ENCODE data around the gene MANSC1. TPM values are rescaled to one million over a fixed set of nuclear protein-coding genes. Genes with fewer than 3 reads are reported as not detected.

Gene MANSC1
- total and polyA plus RNA-seq, 9 donors, result 4.2 to 13.9 (median 10.6) TPM

GRCh38 chr12:12384571-12385340 is 34.7 kb upstream of the MANSC1 start:
- Histone ChIP-seq H3K27ac (ENCODE audit: low read length) (no peak overlapping the region), H3K9me3 (replicated peaks; ENCODE audit: control insufficient read depth, low read depth, low read length) (no peaks in the 10 kb centered on the region), H3K36me3 (ENCODE audit: control insufficient read depth, insufficient read depth, low read length) (peaks cover 3% of the 10 kb centered on the region), H3K4me3 (ENCODE audit: low read length) (no peak overlapping the region), H3K27me3 (ENCODE audit: control insufficient read depth, insufficient read depth, low read length) (no peaks in the 10 kb centered on the region), H3K4me1 (ENCODE audit: control insufficient read depth, insufficient read depth, low read length) (no peaks in the 10 kb centered on the region)
- WGBS (ENCODE audit: insufficient coverage), result 69% methylated on average over 4 of the region's 7 CpGs
- no peak for DNase-seq

GRCh38 chr12:12381982-12382381 is 31.9 kb upstream of the MANSC1 start:
- DNase-seq, result no peak
- H3K27me3 ChIP-seq (ENCODE audit: control insufficient read depth, insufficient read depth, low read length), result no peaks in the 10 kb centered on the region
- WGBS (ENCODE audit: insufficient coverage), result 78% methylated on average over 1 of the region's 3 CpGs

GRCh38 chr12:12380949-12381593 is 31.0 kb upstream of the MANSC1 start:
- H3K27ac ChIP-seq (ENCODE audit: low read length), result no peak overlapping the region

More at GRCh38 chr12:12381982-12382381, 31.9 kb upstream of the MANSC1 start:
- Histone ChIP-seq H3K36me3 (ENCODE audit: control insufficient read depth, insufficient read depth, low read length) (peaks cover 3% of the 10 kb centered on the region), H3K9me3 (replicated peaks; ENCODE audit: control insufficient read depth, low read depth, low read length) (no peaks in the 10 kb centered on the region), H3K4me1 (ENCODE audit: control insufficient read depth, insufficient read depth, low read length) (no peaks in the 10 kb centered on the region), H3K27ac (ENCODE audit: low read length) (no peak overlapping the region), H3K4me3 (ENCODE audit: low read length) (no peak overlapping the region)

GRCh38 chr12:12379831-12380730 is 30.0 kb upstream of the MANSC1 start:
- Histone ChIP-seq H3K27me3 (ENCODE audit: control insufficient read depth, insufficient read depth, low read length) (no peaks in the 10 kb centered on the region), H3K27ac (ENCODE audit: low read length) (no peak overlapping the region), H3K9me3 (replicated peaks; ENCODE audit: control insufficient read depth, low read depth, low read length) (no peaks in the 10 kb centered on the region), H3K4me1 (ENCODE audit: control insufficient read depth, insufficient read depth, low read length) (no peaks in the 10 kb centered on the region), H3K36me3 (ENCODE audit: control insufficient read depth, insufficient read depth, low read length) (peaks cover 3% of the 10 kb centered on the region), H3K4me3 (ENCODE audit: low read length) (no peak overlapping the region)
- no CpG with 5 or more reads among the region's 4 CpGs for WGBS (ENCODE audit: insufficient coverage)
- no peak for DNase-seq

More at GRCh38 chr12:12380949-12381593, 31.0 kb upstream of the MANSC1 start:
- H3K9me3 ChIP-seq (replicated peaks; ENCODE audit: control insufficient read depth, low read depth, low read length), result no peaks in the 10 kb centered on the region
- H3K4me3 ChIP-seq (ENCODE audit: low read length), result no peak overlapping the region
- no peaks in the 10 kb centered on the region for H3K27me3 ChIP-seq (ENCODE audit: control insufficient read depth, insufficient read depth, low read length)
- WGBS (ENCODE audit: insufficient coverage), result no CpG with 5 or more reads among the region's 6 CpGs
- no peaks in the 10 kb centered on the region for H3K4me1 ChIP-seq (ENCODE audit: control insufficient read depth, insufficient read depth, low read length)
- no peak for DNase-seq
- H3K36me3 ChIP-seq (ENCODE audit: control insufficient read depth, insufficient read depth, low read length), result peaks cover 3% of the 10 kb centered on the region

- Histone ChIP-seq H3K36me3 (ENCODE audit: control insufficient read depth, insufficient read depth, low read length) (peaks cover 3% of the 10 kb centered on the region), H3K4me1 (ENCODE audit: control insufficient read depth, insufficient read depth, low read length) (no peaks in the 10 kb centered on the region), H3K27me3 (ENCODE audit: control insufficient read depth, insufficient read depth, low read length) (no peaks in the 10 kb centered on the region), H3K9me3 (replicated peaks; ENCODE audit: control insufficient read depth, low read depth, low read length) (no peaks in the 10 kb centered on the region), H3K27ac (ENCODE audit: low read length) (no peak overlapping the region), H3K4me3 (ENCODE audit: low read length) (no peak overlapping the region)
- DNase-seq, result no peak
- no CpG with 5 or more reads among the region's 2 CpGs for WGBS (ENCODE audit: insufficient coverage)
Measured at GRCh38 chr12:12378616-12379015, 28.6 kb upstream of the MANSC1 start.

- 95% methylated on average over 4 of the region's 12 CpGs for WGBS (ENCODE audit: insufficient coverage)
- DNase-seq, result peak; percentile 91
- no peak overlapping the region for H3K27ac ChIP-seq (ENCODE audit: low read length)
Measured at GRCh38 chr12:12376646-12377448, 26.8 kb upstream of the MANSC1 start.

GRCh38 chr12:12372946-12373722 is 23.1 kb upstream of the MANSC1 start:
- H3K27me3 ChIP-seq (ENCODE audit: control insufficient read depth, insufficient read depth, low read length), result no peaks in the 10 kb centered on the region
- H3K36me3 ChIP-seq (ENCODE audit: control insufficient read depth, insufficient read depth, low read length), result peaks cover 9% of the 10 kb centered on the region
- no peak overlapping the region for H3K27ac ChIP-seq (ENCODE audit: low read length)
- H3K4me3 ChIP-seq (ENCODE audit: low read length), result no peak overlapping the region
- no peaks in the 10 kb centered on the region for H3K9me3 ChIP-seq (replicated peaks; ENCODE audit: control insufficient read depth, low read depth, low read length)
- no peaks in the 10 kb centered on the region for H3K4me1 ChIP-seq (ENCODE audit: control insufficient read depth, insufficient read depth, low read length)
- DNase-seq, result no peak
- WGBS (ENCODE audit: insufficient coverage), result no CpG with 5 or more reads among the region's 4 CpGs

More at GRCh38 chr12:12376646-12377448, 26.8 kb upstream of the MANSC1 start:
- Histone ChIP-seq H3K27me3 (ENCODE audit: control insufficient read depth, insufficient read depth, low read length) (no peaks in the 10 kb centered on the region), H3K9me3 (replicated peaks; ENCODE audit: control insufficient read depth, low read depth, low read length) (no peaks in the 10 kb centered on the region), H3K4me1 (ENCODE audit: control insufficient read depth, insufficient read depth, low read length) (no peaks in the 10 kb centered on the region), H3K36me3 (ENCODE audit: control insufficient read depth, insufficient read depth, low read length) (peaks cover 9% of the 10 kb centered on the region), H3K4me3 (ENCODE audit: low read length) (no peak overlapping the region)

- Histone ChIP-seq H3K4me3 (ENCODE audit: low read length) (no peak overlapping the region), H3K27ac (ENCODE audit: low read length) (no peak overlapping the region), H3K36me3 (ENCODE audit: control insufficient read depth, insufficient read depth, low read length) (peaks cover 14% of the 10 kb centered on the region), H3K4me1 (ENCODE audit: control insufficient read depth, insufficient read depth, low read length) (no peaks in the 10 kb centered on the region), H3K27me3 (ENCODE audit: control insufficient read depth, insufficient read depth, low read length) (no peaks in the 10 kb centered on the region), H3K9me3 (replicated peaks; ENCODE audit: control insufficient read depth, low read depth, low read length) (no peaks in the 10 kb centered on the region)
- WGBS (ENCODE audit: insufficient coverage), result 85% methylated on average over 4 of the region's 4 CpGs
- DNase-seq, result no peak
Measured at GRCh38 chr12:12367482-12367998, 17.5 kb upstream of the MANSC1 start.
